Myocyte (in vitro differentiated cells): Measurements from ENCODE around the gene JADE2. TPM values are rescaled to one million over a fixed set of nuclear protein-coding genes. Genes with fewer than 3 reads are reported as not detected.

Source experiments
- DNase-seq: peaks from one replicate; pipeline ENCODE4 v3.0.0-alpha.2; 2012; ENCODE audit warnings: low read depth
- total RNA-seq: library from RNA; depleted of rRNA; stranded (reverse); fragments of >200 nt; gene quantifications from 2 replicates; pipeline ENCODE4 v1.2.3, GENCODE V29; 2014

The JADE2 gene
- total RNA-seq, 1 donor from 2014 or later: 5.9 TPM

GRCh38 chr5:134568337-134568700 lies 42.8 kb downstream of the JADE2 start:
- no peak for DNase-seq

- peak; percentile 79 for DNase-seq
These were observed 43.6 kb downstream of the JADE2 start for GRCh38 chr5:134568761-134569695.

- no peak for DNase-seq
These were observed 44.4 kb downstream of the JADE2 start for GRCh38 chr5:134569758-134570364.

DNA sequence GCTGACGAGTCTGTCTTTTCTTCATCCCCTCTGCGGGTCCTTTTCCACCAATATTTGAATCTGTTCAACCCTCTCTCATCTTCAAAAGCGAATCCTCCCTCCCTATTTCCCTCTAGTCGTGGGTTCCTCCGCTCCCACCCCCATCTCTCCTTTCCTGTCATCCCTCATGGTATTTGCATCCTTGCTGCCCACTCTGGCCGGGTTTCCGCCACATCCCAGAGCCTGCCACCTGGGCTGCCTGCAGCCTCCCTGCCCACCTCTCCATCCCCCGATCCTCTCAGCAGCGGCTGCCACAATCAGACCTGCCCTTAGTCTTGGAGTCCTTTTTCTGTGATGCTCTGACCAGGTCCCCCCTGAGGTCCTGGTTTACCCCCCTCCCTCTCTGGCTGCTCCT lies 44.9 kb downstream of the JADE2 start:
- DNase-seq: no peak

GRCh38 chr5:134570886-134571285 lies 45.4 kb downstream of the JADE2 start:
- no peak for DNase-seq

DNA sequence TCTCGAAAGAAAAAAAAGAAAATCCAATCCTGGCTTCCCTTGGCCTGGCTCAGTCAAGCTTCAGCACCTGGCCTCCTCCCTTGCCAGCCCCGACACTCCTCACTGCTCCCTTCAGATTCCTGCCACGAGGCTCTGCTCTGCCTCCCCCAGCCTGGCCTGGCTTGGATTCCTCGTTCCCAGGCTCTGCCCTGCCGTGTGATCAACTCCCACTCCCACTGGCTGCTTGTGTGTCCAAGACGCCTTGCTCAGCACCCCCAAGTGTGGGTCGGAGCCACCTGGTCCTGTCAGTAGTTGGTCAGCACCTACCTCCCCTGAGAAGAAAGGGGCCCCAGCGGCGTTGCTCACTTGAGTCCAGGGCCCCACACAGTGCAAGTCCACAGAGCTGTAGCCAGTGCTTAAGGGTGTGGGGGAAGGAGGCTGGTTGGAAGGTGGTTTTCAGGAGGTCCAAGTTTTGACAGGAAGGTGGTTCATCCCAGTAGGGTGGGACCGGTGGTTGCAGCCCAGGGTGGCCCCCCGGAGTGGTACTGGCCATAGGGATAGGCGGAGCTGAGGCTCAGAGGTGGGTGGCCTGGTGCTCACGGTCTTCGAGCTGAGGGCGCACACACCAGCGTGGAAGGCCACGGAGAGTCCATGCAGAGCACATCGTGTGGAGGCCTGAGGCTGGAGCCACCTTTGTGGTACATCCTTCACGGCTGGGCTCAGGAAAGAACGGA lies 46.4 kb downstream of the JADE2 start:
- no peak for DNase-seq

GRCh38 chr5:134572811-134573210 lies 47.3 kb downstream of the JADE2 start:
- DNase-seq: no peak

- no peak for DNase-seq
These were observed 49.1 kb downstream of the JADE2 start for GRCh38 chr5:134574521-134574920.

DNA sequence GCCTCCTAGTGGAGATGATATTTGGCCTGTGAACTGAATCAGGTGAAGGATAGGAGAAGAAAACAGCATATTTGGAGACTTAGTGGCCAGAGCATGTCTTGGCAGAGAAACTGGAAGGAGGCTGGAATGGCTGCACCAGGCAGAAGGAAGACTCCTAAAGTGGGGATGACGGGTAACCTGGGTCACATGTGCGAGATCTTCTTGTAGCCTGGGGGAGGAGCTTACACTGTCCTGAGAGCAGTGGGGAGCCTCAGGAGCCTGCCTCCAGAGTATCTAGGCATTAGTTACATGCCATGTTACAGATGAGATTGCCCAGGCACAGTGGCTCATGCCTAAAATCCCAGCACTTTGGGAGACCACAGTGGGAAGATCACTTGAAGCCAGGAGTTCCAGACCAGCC lies 49.8 kb downstream of the JADE2 start:
- DNase-seq: no peak

DNA sequence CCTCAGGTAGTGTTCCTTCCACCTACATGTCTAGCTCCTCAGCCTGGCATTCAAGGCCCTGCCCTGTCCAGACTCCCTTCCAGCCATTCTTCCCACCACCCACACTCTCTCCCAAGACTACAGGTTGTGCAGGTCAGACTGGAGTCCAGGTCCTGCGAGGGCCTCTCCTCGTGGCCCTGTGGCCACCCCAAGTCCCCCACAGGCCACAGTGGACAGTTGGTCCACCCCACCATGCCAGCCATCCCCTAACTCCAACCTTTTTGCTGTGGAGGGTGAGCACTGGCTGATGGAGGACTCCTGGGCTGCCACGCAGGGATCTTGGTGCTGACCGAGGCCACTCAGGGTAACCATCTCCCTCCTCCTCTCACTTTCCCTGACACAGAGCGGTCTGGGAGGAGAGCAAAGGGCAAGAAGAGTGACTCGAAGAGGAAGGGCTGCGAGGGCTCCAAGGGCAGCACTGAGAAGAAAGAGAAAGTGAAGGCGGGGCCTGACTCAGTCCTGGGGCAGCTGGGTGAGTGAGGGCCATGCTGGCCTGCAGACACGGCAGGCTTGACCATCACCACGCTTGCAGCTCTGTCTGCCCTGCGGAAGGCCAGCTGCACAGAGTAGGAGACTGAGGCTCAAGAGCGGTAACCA lies 51.0 kb downstream of the JADE2 start:
- no peak for DNase-seq

DNA sequence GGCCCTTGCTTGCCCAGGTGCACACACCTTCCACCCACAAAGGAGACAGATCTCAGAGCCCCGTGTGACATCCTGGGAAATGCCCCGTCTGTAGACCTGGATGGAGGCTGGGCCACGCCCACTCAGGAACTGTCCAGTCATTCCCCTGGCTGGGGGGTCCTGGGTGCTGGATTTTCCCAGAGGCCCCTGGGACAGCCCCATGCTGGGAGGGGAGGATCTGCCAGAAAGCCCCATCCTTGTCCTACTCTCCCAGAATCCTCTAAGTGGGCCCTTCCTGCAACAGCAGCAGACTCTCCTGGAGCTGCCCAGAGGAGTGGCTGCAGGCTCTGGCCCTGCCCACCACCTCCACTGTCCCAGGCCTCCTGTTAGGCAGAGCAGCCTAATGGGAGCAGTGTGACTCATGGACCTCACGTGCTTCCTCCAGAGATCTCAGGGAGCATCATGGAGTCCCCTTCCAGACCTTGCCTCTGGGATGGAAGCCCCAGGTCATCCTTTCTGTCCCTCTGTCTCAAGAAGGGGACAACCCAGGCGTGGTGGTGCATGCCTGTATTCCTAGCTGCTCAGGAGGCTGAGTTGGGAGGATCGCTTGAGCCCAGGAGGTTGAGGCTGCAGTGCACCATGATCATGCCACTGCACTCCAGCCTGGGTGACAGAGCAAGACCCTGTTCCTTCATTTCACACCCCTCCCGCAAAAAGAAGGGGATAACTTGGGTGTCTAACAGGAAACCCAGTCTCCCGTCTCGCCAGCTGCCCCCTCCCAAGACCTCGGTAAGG lies 51.7 kb downstream of the JADE2 start:
- no peak for DNase-seq

GRCh38 chr5:134577796-134578577 lies 52.5 kb downstream of the JADE2 start:
- DNase-seq: peak; percentile 83

GRCh38 chr5:134578578-134579283 lies 53.3 kb downstream of the JADE2 start:
- DNase-seq: no peak

GRCh38 chr5:134579284-134579771 lies 53.9 kb downstream of the JADE2 start:
- DNase-seq: no peak

GRCh38 chr5:134580001-134580460 lies 54.6 kb downstream of the JADE2 start:
- DNase-seq: no peak

DNA sequence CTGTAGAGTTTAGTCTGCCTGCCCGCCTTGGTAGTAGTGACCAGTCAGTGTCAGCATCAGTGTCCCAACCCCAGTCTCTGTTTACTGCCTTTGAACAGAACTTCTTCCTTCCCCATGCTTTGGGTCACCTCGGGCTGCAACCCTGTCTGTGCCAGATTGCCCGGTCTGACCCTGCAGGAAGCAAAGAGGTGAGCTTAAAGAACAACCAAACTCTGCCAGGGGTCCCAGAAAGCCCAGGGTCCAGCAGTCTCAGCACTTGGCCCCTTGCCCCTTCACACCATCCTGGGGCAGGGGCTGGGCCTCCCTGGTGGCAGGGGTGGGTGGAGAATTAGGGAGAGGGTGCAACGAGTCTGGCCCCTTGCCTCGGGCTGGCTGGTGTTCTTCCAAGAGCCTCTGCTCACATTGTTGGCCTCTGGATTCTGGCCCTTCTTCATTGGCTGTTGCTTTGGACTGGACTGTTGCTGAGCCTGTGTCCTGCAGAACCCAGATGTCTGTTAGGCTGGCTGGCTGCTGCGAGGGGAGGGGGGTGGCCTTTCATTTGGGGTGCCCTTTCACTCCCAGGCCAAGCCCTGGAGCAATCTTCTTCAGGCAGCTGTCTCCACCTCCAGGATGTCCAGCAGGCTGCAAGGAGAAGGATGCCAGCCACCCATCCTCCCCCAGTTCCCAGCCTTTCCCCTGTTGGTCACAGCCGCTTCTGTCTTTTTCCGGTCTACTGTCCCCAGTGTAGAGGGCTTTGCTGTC lies 55.9 kb downstream of the JADE2 start:
- no peak for DNase-seq

GRCh38 chr5:134582281-134582680 lies 56.8 kb downstream of the JADE2 start:
- DNase-seq: no peak

DNA sequence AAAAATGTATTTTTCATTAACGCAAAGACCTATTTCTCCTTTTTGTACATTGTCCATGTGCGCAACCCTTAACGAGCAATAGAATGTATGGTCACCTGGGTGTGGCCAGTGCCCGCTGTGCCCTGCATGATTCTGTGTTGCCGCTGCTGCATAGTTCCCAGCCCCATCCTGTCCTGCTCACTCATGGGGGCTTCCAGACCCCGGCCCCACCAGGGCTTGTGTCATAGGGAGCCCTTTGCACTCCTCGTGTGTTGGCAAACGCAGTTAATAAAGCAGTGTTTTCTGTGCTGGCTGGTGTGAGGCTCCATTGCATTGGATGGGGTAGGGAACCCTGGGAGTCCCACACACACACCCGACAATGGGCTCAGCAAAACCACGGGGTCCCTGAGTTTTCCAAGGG lies 57.5 kb downstream of the JADE2 start:
- no peak for DNase-seq
